Peyer's patch (tissue), 4 donors: ENCODE data around the gene HTR4.

Experiments used
- POLR2A ChIP-seq, 2 donors: fragments of 450-650 bp; IDR thresholded peaks; one replicate each; pipeline ENCODE4 v1.5.1; 2017; ENCODE audit warnings: antibody characterized with exemption in 2 of 2, mild to moderate bottlenecking in 2 of 2, moderate library complexity in 2 of 2
- TF ChIP-seq, protein P1 (sequence below), 6 experiments: fragments of 450-650 bp in 4 of 6; fragments of 200-600 bp in 2 of 6; sonication (generic) in 1 of 6; IDR thresholded peaks; one replicate each; pipeline ENCODE4 v1.5.1; 2017 to 2019; ENCODE audit warnings: antibody characterized with exemption in 6 of 6, mild to moderate bottlenecking in 3 of 6, moderate library complexity in 1 of 6

DNA sequence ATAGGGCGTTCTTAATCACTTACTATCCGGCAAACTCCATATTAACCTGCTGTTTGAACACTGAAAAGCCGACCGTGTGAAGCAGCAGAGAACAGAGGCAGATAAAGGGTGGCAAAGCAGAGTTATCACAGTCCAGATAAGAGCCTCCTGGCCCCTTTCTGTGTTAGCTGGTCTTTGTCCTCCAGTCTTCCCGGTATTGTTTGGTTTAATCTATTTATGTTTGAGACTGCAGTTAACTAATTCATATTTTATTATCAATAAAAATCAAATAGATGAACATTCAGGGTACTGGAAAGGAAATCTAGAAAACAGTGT lies 6.0 kb upstream of the HTR4 start:
- TF ChIP-seq, protein P1, sequence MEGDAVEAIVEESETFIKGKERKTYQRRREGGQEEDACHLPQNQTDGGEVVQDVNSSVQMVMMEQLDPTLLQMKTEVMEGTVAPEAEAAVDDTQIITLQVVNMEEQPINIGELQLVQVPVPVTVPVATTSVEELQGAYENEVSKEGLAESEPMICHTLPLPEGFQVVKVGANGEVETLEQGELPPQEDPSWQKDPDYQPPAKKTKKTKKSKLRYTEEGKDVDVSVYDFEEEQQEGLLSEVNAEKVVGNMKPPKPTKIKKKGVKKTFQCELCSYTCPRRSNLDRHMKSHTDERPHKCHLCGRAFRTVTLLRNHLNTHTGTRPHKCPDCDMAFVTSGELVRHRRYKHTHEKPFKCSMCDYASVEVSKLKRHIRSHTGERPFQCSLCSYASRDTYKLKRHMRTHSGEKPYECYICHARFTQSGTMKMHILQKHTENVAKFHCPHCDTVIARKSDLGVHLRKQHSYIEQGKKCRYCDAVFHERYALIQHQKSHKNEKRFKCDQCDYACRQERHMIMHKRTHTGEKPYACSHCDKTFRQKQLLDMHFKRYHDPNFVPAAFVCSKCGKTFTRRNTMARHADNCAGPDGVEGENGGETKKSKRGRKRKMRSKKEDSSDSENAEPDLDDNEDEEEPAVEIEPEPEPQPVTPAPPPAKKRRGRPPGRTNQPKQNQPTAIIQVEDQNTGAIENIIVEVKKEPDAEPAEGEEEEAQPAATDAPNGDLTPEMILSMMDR (IDR thresholded peaks at IDR 0.05): no peak
- TF ChIP-seq POLR2A (IDR thresholded peaks at IDR 0.05): no peak
